ENCODE measurements around the gene POU6F2.

POU6F2 gene

DNA sequence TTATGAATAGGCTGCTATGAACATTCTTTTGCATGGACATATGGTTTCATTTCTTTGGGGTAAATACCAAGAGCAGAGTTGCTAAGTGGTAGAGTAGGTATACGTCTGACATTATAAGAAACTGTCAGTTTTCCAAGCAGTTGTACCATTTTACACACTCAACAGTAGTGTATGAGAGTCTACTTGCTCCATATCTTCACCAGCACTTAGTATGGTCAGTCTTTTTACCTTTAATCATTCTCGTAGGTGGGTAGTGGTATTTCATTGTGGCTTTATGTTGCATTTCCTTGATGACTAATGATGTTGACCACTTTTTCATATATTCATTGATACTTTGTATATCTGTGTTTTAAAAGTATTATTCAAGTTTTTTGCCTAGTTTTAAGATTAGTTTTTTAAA lies 45.1 kb downstream of the POU6F2 start:
- TF ChIP-seq, protein P1, sequence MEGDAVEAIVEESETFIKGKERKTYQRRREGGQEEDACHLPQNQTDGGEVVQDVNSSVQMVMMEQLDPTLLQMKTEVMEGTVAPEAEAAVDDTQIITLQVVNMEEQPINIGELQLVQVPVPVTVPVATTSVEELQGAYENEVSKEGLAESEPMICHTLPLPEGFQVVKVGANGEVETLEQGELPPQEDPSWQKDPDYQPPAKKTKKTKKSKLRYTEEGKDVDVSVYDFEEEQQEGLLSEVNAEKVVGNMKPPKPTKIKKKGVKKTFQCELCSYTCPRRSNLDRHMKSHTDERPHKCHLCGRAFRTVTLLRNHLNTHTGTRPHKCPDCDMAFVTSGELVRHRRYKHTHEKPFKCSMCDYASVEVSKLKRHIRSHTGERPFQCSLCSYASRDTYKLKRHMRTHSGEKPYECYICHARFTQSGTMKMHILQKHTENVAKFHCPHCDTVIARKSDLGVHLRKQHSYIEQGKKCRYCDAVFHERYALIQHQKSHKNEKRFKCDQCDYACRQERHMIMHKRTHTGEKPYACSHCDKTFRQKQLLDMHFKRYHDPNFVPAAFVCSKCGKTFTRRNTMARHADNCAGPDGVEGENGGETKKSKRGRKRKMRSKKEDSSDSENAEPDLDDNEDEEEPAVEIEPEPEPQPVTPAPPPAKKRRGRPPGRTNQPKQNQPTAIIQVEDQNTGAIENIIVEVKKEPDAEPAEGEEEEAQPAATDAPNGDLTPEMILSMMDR (conservative IDR thresholded peaks at IDR 0.05) = no peak

DNA sequence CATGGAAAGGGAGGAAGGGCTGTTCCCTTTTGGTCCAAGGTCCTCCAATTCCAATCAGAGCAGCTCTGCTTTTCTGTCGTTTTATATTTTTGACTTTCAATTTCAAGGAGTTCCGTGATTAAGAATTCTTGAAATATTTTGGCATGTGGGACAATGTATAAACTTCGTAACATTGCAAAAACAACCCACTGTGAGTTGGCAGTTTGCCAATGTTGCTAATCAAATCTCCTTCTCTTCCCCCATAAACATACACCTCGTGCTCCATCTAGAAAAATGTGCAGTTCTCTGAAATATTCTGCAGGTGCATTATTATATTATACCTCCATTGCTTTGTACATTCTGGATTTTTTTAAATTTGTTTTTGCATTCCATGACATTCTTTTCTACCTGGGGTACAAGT lies 49.8 kb downstream of the POU6F2 start:
- H3K27ac ChIP-seq = no peak overlapping the region
- TF ChIP-seq, protein P1 (conservative IDR thresholded peaks at IDR 0.05) = no peak

More for the DNA sequence above, 45.1 kb downstream of the POU6F2 start:
- H3K27ac ChIP-seq = no peak overlapping the region

- TF ChIP-seq, protein P1 (conservative IDR thresholded peaks at IDR 0.05) = no peak
- no peak overlapping the region for H3K27ac ChIP-seq
These were observed 56.3 kb downstream of the POU6F2 start for GRCh38 chr7:39033885-39034624.

GRCh38 chr7:39035156-39035555 lies 57.4 kb downstream of the POU6F2 start:
- no peak overlapping the region for H3K27ac ChIP-seq
- TF ChIP-seq, protein P1 (conservative IDR thresholded peaks at IDR 0.05) = no peak

GRCh38 chr7:39035903-39036302 lies 58.2 kb downstream of the POU6F2 start:
- H3K27ac ChIP-seq = no peak overlapping the region
- TF ChIP-seq, protein P1 (conservative IDR thresholded peaks at IDR 0.05) = no peak

GRCh38 chr7:39042670-39043069 lies 65.0 kb downstream of the POU6F2 start:
- TF ChIP-seq, protein P1 (conservative IDR thresholded peaks at IDR 0.05) = no peak
- no peak overlapping the region for H3K27ac ChIP-seq

DNA sequence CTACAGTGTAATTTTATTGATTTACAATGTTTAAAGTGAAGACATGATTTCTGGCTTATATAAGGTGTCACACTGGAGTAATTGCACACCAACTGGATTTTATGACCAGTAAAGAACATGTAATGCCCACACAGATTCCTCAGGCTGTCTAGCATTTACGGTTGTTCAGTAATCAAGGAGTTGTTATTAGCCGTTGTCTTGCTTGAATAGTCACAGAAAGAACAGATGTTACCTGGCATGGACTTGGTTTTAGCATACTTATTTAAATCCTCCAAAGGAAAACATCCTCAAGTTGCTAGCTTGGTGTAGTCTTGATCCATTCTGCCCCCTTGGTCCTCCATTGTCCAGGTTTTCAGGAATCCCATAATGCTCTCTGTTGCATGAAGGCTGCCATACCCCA lies 65.8 kb downstream of the POU6F2 start:
- TF ChIP-seq, protein P1 (conservative IDR thresholded peaks at IDR 0.05) = no peak
- H3K27ac ChIP-seq = no peak overlapping the region

Data from VCaP (cell line).